NCI-H1930 (cell line): ENCODE data around the gene PSPH.
"Not testable (repeated sequence)": the region's sequence is repeated elsewhere in the genome, so short reads cannot be mapped to it uniquely, and the experiment has no call there.

Source experiments
- DNase-seq, 2 experiments: peaks; one replicate each; lab custom pipeline; 2025; lab: John Stamatoyannopoulos, UW

Gene PSPH

GRCh38 chr7:56051339-56052191, at the start of gene PSPH, which contains the start of gene CCT6A:
Gene PSPH (minus strand): TSS chr7:56051444. CDS start chr7:56021212, 30,232 bp downstream.
Gene CCT6A (plus strand): TSS chr7:56051765. CDS start chr7:56051849, 84 bp downstream.
- peak; percentile 98 to 99 for DNase-seq

- DNase-seq: no peak
These were observed 48.4 kb upstream of the PSPH start for GRCh38 chr7:56099653-56100052.

- DNase-seq: not testable (repeated sequence)
These were observed 47.2 kb upstream of the PSPH start for GRCh38 chr7:56098187-56099008.

- DNase-seq: no peak
These were observed 46.5 kb upstream of the PSPH start for GRCh38 chr7:56097700-56098099.

GRCh38 chr7:56092789-56093531, 41.7 kb upstream of the PSPH start, which contains the start of gene PHKG1:
Gene PHKG1 (minus strand): TSS chr7:56092952. CDS start chr7:56088941, 4,011 bp downstream.
- DNase-seq: no peak

GRCh38 chr7:56092388-56092787, 41.1 kb upstream of the PSPH start:
- not testable (repeated sequence) for DNase-seq

- DNase-seq: no peak
These were observed 40.3 kb upstream of the PSPH start for GRCh38 chr7:56091591-56091990.

GRCh38 chr7:56087445-56087844, 36.2 kb upstream of the PSPH start:
- DNase-seq: no peak

GRCh38 chr7:56086761-56087160, 35.5 kb upstream of the PSPH start:
- no peak for DNase-seq

GRCh38 chr7:56083150-56083785, 32.0 kb upstream of the PSPH start:
- no peak for DNase-seq

GRCh38 chr7:56081626-56082340, 30.5 kb upstream of the PSPH start:
- no peak for DNase-seq

GRCh38 chr7:56080726-56081435, 29.6 kb upstream of the PSPH start:
- DNase-seq: not testable (repeated sequence)

- no peak for DNase-seq
These were observed 28.4 kb upstream of the PSPH start for GRCh38 chr7:56079450-56080185.

GRCh38 chr7:56078196-56078595, 27.0 kb upstream of the PSPH start:
- DNase-seq: no peak

- no peak for DNase-seq
These were observed 26.4 kb upstream of the PSPH start for GRCh38 chr7:56077681-56078080.

- DNase-seq: peak; percentile 49 to 64
These were observed 23.1 kb upstream of the PSPH start for GRCh38 chr7:56074371-56074791.

GRCh38 chr7:56066376-56066775, 15.1 kb upstream of the PSPH start:
- DNase-seq: not testable (repeated sequence)

GRCh38 chr7:56063882-56064625, 12.8 kb upstream of the PSPH start, which contains the start of gene SUMF2:
Gene SUMF2 (plus strand): TSS chr7:56064286. CDS start chr7:56064312, 26 bp downstream.
- DNase-seq: peak; percentile 91 to 95

GRCh38 chr7:56063500-56063881, 12.2 kb upstream of the PSPH start:
- no peak for DNase-seq
